ENCODE data around the gene ARF1. TPM values are rescaled to one million over a fixed set of nuclear protein-coding genes. Genes with fewer than 3 reads are reported as not detected.
A peak's percentile ranks its signal among the peaks of the same experiment; 100 is the strongest.

Gene ARF1
- total RNA-seq, 2 donors from 2014 or later = 366 to 375 TPM

- H3K4me1 ChIP-seq (ENCODE audit: control insufficient read depth in 1 of 2, low read depth in 2 of 2) = peaks cover 67 to 81% of the 10 kb centered on the region in 2 donors
- TF ChIP-seq, protein P1, sequence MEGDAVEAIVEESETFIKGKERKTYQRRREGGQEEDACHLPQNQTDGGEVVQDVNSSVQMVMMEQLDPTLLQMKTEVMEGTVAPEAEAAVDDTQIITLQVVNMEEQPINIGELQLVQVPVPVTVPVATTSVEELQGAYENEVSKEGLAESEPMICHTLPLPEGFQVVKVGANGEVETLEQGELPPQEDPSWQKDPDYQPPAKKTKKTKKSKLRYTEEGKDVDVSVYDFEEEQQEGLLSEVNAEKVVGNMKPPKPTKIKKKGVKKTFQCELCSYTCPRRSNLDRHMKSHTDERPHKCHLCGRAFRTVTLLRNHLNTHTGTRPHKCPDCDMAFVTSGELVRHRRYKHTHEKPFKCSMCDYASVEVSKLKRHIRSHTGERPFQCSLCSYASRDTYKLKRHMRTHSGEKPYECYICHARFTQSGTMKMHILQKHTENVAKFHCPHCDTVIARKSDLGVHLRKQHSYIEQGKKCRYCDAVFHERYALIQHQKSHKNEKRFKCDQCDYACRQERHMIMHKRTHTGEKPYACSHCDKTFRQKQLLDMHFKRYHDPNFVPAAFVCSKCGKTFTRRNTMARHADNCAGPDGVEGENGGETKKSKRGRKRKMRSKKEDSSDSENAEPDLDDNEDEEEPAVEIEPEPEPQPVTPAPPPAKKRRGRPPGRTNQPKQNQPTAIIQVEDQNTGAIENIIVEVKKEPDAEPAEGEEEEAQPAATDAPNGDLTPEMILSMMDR (IDR thresholded peaks at IDR 0.05) = no peak
- H3K27me3 ChIP-seq (replicated peaks; ENCODE audit: insufficient read depth) = no peaks in the 10 kb centered on the region
- peaks cover 6% of the 10 kb centered on the region for H3K9me3 ChIP-seq
- H3K27ac ChIP-seq = no peak overlapping the region
- DNase-seq (ENCODE audit: low spot score) (no peak), ATAC-seq (ENCODE audit: insufficient number of reproducible peaks, low FRiP score, low read depth) (no peak)
- H3K36me3 ChIP-seq = no peaks in the 10 kb centered on the region
- peak overlapping the region; percentile 15 for H3K4me3 ChIP-seq
Measured at GRCh38 chr1:228089519-228090380, 7.2 kb downstream of the ARF1 start.

- DNase-seq (ENCODE audit: low spot score) = no peak
- Histone ChIP-seq H3K27me3 (replicated peaks; ENCODE audit: insufficient read depth) (no peaks in the 10 kb centered on the region), H3K9me3 (peaks cover 9% of the 10 kb centered on the region), H3K4me3 (no peak overlapping the region), H3K27ac (no peak overlapping the region), H3K4me1 (ENCODE audit: control insufficient read depth in 1 of 2, low read depth in 2 of 2) (peaks cover 58 to 72% of the 10 kb centered on the region in 2 donors), H3K36me3 (no peaks in the 10 kb centered on the region)
- TF ChIP-seq, protein P1 (IDR thresholded peaks at IDR 0.05) = no peak
- ATAC-seq (ENCODE audit: insufficient number of reproducible peaks, low FRiP score, low read depth) = no peak
Measured at GRCh38 chr1:228090613-228091081, 8.1 kb downstream of the ARF1 start.

GRCh38 chr1:228091084-228091483 is 8.6 kb downstream of the ARF1 start:
- H3K36me3 ChIP-seq = no peaks in the 10 kb centered on the region
- no peak overlapping the region for H3K27ac ChIP-seq
- TF ChIP-seq, protein P1 (IDR thresholded peaks at IDR 0.05) = no peak
- DNase-seq (ENCODE audit: low spot score) = no peak
- no peak for ATAC-seq (ENCODE audit: insufficient number of reproducible peaks, low FRiP score, low read depth)
- peaks cover 9% of the 10 kb centered on the region for H3K9me3 ChIP-seq
- no peak overlapping the region for H3K4me3 ChIP-seq
- H3K4me1 ChIP-seq (ENCODE audit: control insufficient read depth in 1 of 2, low read depth in 2 of 2) = peaks cover 54 to 68% of the 10 kb centered on the region in 2 donors
- H3K27me3 ChIP-seq (replicated peaks; ENCODE audit: insufficient read depth) = no peaks in the 10 kb centered on the region

- H3K4me3 ChIP-seq = no peak overlapping the region
- DNase-seq (ENCODE audit: low spot score) (no peak), ATAC-seq (ENCODE audit: insufficient number of reproducible peaks, low FRiP score, low read depth) (no peak)
- H3K4me1 ChIP-seq (ENCODE audit: control insufficient read depth in 1 of 2, low read depth in 2 of 2) = peaks cover 39 to 58% of the 10 kb centered on the region in 2 donors
- TF ChIP-seq, protein P1 (IDR thresholded peaks at IDR 0.05) = no peak
- H3K9me3 ChIP-seq = peaks cover 9% of the 10 kb centered on the region
- no peaks in the 10 kb centered on the region for H3K27me3 ChIP-seq (replicated peaks; ENCODE audit: insufficient read depth)
- H3K27ac ChIP-seq = no peak overlapping the region
- peaks cover 5% of the 10 kb centered on the region for H3K36me3 ChIP-seq
Measured at GRCh38 chr1:228092342-228093049, 10.0 kb downstream of the ARF1 start.
